WI38 (cell line): Measurements from ENCODE around the gene SRP14.

Experiments used
- H3K4me3 ChIP-seq: 2 replicates; pipeline ENCODE4 v1.5.1; 2011; ENCODE audit warnings: low read depth, mild to moderate bottlenecking, control low read depth, low read length
- TF ChIP-seq, protein P1 (sequence below): IDR thresholded peaks from 2 replicates; pipeline ENCODE4 v1.5.1; 2012; ENCODE audit warnings: low read depth, mild to moderate bottlenecking, control low read depth, low read length

Gene SRP14

DNA sequence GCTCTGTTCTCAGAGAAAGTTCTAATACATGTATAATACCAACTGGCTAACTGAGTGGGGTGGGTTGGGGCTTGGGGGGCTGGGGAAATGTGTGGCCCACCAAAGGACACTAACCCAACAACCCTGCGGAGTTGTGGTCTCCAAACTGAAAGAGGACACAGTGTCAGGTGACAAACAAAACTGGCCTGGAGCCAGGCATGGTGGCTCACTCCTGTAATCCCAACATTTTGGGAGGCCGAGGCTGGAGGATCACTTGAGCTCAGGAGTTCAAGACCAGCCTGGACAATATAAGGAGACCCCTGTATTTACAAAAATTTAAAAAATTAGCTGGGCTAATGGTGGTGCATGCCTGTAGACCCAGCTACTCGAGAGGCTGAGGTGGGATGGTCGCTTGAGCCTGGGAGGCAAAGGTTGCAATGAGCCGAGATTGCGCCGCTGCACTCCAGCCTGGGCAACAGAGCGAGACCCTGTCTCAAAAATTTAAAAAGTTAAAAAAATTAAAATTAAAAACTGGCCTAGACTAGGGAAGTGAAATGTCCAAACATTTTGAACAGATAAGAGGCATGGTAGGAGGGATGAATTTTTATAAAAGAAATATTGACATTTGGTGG lies 31.7 kb upstream of the SRP14 start:
- TF ChIP-seq, protein P1, sequence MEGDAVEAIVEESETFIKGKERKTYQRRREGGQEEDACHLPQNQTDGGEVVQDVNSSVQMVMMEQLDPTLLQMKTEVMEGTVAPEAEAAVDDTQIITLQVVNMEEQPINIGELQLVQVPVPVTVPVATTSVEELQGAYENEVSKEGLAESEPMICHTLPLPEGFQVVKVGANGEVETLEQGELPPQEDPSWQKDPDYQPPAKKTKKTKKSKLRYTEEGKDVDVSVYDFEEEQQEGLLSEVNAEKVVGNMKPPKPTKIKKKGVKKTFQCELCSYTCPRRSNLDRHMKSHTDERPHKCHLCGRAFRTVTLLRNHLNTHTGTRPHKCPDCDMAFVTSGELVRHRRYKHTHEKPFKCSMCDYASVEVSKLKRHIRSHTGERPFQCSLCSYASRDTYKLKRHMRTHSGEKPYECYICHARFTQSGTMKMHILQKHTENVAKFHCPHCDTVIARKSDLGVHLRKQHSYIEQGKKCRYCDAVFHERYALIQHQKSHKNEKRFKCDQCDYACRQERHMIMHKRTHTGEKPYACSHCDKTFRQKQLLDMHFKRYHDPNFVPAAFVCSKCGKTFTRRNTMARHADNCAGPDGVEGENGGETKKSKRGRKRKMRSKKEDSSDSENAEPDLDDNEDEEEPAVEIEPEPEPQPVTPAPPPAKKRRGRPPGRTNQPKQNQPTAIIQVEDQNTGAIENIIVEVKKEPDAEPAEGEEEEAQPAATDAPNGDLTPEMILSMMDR: no peak

DNA sequence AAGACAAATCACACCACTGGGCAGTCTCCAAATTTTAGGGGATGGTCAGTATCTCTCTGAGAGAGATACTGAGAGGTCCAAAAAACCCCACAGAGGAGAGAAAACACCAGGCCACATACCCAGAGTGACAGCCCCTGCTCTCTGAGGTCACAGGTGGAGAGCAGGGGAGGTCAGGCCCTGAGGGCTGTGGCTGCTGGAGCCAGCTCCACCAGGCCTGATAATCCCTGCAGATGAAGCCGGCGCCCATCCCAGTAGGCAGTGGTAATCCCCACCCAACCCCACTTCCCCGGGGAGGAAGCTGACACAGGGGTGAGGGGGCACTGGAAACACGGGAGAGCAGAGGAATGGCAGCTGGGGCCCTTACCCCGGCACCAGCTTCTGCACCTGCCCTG lies 31.2 kb upstream of the SRP14 start:
- TF ChIP-seq, protein P1: no peak

More for the DNA sequence above, 31.7 kb upstream of the SRP14 start:
- H3K4me3 ChIP-seq: no peak overlapping the region

DNA sequence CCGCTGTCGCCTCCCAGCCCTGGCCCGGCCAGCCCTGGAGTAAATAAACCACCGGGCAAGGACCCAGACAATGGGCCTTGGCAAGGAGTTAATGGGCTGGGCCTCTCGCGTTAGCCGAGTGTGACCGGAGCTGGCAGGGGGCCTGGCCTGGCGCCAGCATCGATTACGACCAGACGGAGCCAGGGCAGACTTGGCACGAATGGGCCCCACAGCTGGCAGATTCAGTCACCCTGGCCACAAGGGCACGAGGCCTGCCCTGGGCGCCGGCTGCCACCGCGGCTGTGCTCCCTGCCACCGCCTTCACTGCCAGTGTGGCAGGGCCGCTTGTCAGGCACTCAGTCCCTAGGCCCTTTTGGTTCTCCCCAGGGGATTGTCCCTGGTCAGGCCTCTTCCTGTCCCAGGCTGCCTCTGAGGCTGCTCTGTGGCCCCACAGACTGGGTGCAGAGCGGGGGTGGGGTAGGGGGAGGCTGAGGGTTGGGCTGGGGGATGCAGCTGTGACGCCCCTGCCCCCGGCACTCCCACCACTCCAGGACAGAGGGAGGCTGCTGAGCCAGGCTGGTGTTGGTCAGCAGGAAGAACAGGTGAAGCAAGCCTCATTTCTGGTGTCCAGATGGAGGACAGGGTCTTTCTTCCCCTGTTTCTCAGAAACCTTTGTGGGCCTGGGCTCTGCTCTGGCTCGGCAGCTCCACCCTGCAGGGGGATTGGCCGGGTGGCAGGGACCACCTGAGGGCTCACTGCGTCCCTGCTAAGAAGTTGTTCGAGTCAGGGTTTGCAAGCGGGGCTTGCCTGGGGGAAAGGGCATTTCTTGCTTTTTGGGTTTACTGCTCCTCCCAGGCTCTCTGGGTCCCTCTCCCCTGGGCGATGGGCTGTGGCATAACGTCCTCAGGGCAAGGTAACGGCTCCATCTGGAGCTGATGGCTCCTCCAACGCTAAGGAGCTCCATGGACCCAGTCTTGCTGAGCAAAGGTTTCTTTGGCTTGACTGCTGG lies 30.5 kb upstream of the SRP14 start:
- no peak overlapping the region for H3K4me3 ChIP-seq
- TF ChIP-seq, protein P1: no peak

More for the DNA sequence above, 31.2 kb upstream of the SRP14 start:
- no peak overlapping the region for H3K4me3 ChIP-seq

DNA sequence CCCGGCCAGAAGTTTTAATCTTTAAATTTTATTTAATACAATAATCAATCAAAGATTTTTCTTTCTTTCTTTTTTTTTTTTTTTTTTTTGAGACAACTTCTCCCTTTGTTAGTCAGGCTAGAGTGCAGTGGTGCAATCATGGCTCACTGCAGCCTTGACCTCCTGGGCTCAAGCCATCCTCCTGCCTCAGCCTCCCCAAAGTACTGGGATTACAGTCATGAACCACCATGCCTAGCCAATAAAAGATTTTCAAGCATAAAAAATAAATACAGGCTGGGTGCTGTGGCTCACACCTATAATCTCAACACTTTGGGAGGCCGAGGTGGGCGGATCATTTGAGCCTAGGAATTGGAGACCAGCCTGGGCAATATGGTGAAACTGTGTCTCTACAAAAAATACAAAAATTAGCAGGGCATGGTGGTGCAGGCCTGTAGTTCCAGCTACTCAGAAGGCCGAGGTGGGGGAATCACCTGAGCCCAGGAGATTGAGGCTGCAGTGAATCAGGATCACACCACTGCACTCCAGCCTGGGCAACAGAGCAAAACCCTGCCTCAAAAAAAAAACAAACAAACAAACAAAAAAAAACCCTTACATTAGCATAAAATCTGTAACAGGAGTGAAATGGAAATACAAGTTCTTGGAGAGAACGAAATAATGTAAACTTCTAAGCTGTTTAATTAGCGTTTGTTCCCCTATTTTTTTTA lies 29.1 kb upstream of the SRP14 start:
- TF ChIP-seq, protein P1: no peak
- H3K4me3 ChIP-seq: no peak overlapping the region

DNA sequence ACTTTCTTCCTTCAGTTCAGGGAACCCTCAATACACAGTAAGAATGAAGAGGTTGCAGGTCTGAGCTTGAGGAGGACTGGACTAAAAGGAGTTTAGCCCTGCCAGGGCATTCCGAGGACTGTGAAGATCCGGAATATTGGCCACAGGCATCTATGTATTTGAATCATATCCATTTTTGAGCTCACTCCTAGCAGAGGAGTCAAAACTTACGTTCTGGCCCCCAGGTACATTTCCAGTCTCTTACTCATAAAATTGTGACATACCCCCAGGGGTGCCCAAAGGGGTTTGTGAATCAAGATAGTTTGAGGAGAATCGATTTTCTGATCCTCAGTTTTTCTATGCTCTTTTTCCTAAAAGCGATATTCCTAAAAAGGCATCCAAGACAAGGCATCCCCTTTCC lies 27.6 kb upstream of the SRP14 start:
- no peak overlapping the region for H3K4me3 ChIP-seq
- TF ChIP-seq, protein P1: no peak

DNA sequence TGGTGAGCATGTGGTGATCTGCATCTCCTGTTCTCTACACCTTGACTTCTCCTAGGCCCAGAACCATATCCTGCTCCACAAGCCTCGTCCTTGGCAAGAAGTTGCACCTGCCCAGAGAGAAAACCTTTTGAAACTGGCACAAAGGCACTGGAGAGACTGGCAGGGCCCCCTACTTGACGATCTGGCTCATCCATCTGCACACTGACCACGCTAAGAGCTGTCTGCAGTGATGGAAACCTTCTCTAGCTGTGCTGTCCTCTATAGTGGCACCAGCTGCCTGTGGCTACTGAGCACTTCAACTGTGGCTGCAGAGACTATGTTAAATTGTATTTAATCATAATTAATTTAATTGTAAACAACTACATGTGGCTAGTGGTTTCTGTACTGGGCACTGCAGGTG lies 26.2 kb upstream of the SRP14 start:
- H3K4me3 ChIP-seq: no peak overlapping the region
- TF ChIP-seq, protein P1: no peak
